T-helper 2 cell (primary cell): Measurements from ENCODE around the gene LRMDA.

Experiments used
- DNase-seq, 5 experiments: peaks; one replicate each; pipeline versions ENCODE4 v3.0.0 to v3.0.0-alpha.2; 2012 to 2022
- total RNA-seq, 2 donors: gene quantifications; one replicate each; lab custom pipeline; 2026; lab: John Stamatoyannopoulos, UW

The LRMDA gene
- total RNA-seq, result 0 reads per million in 2 donors

- DNase-seq, result no peak
Measured at GRCh38 chr10:75431180-75432111, at the start of gene LRMDA. TSS of gene LRMDA (plus strand) at chr10:75431624.

- no peak for DNase-seq
Measured at GRCh38 chr10:75386128-75386527, 45.3 kb upstream of the LRMDA start.

- no peak for DNase-seq
Measured at GRCh38 chr10:75388082-75388481, 43.3 kb upstream of the LRMDA start.

- no peak for DNase-seq
Measured at GRCh38 chr10:75390178-75390577, 41.2 kb upstream of the LRMDA start.

GRCh38 chr10:75392271-75392670 lies 39.2 kb upstream of the LRMDA start:
- DNase-seq, result no peak

- no peak for DNase-seq
Measured at GRCh38 chr10:75392744-75393143, 38.7 kb upstream of the LRMDA start.

- no peak for DNase-seq
Measured at GRCh38 chr10:75394221-75394620, 37.2 kb upstream of the LRMDA start.

- no peak for DNase-seq
Measured at GRCh38 chr10:75395066-75395931, 36.1 kb upstream of the LRMDA start.

- DNase-seq, result no peak
Measured at GRCh38 chr10:75395932-75396630, 35.3 kb upstream of the LRMDA start.

GRCh38 chr10:75396631-75397495 lies 34.6 kb upstream of the LRMDA start:
- no peak for DNase-seq

- DNase-seq, result no peak
Measured at GRCh38 chr10:75397496-75398199, 33.8 kb upstream of the LRMDA start.

- DNase-seq, result no peak
Measured at GRCh38 chr10:75398200-75398691, 33.2 kb upstream of the LRMDA start.

GRCh38 chr10:75398692-75399460 lies 32.5 kb upstream of the LRMDA start:
- no peak for DNase-seq

- peak in 2 of 5 experiments; percentile 18 to 41 for DNase-seq
Measured at GRCh38 chr10:75399461-75400162, 31.8 kb upstream of the LRMDA start.

GRCh38 chr10:75400163-75400770 lies 31.2 kb upstream of the LRMDA start:
- DNase-seq, result no peak

GRCh38 chr10:75400771-75401568 lies 30.5 kb upstream of the LRMDA start:
- DNase-seq, result peak in 1 of 5 experiments; percentile 21

- peak in 2 of 5 experiments; percentile 18 to 45 for DNase-seq
Measured at GRCh38 chr10:75401569-75402485, 29.6 kb upstream of the LRMDA start, which contains the start of gene ZNF503. TSS of gene ZNF503 (minus strand) at chr10:75401764. CDS start at chr10:75401419, 345 bp downstream.
